Measurements from ENCODE around the gene CNGA3. TPM values are rescaled to one million over a fixed set of nuclear protein-coding genes. Genes with fewer than 3 reads are reported as not detected.

The CNGA3 gene
- total RNA-seq, result not detected in 2 replicates

DNA sequence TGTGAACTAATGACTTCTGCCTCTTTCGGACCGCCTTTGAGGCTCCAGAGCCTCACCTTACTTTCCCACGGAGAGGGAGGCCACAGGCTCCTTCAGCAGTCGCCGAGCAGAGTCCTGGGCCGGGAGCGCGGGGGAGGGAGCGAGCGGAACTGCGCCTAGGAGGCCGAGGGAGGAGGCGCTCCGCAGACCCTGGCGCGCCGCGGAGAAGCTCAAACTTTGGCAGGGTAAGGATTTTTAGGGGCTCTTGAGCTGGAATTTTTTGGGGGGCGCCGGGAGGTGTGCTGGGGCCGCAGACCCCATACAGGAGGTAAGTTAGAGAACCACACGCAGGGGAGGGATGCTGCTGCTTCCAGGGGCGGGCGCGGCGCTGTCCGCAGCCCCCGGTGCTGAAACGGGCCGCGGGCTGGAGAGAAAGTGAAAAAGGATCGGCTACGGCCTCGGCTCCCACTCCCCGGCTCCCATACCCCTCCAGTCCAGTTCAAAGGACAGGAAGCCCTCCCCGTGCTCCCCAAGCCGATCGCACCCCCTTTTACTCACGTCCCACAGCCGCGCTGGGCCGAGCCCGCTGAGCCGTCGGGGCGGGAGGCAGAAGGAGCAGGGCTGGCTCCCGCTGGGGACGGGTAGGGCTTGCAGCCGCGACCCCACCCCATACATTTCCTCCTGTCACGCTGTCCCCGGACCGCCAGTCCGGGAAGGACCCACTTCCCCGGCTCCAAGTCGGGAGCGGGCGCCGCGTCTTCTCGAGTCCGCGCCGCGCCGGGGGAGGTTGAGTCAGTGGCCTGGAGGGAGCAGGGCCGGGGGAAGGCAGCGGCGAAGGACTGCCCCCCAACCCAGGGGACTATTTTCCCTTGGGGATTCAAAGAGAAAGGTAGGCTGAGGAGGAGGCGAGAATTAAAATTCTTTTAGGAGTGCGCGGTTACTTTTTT is at the start of gene CNGA3:
TSS of gene CNGA3 (plus strand) at position 146 of the 926 bp plus-strand sequence. CDS start 23,520 bp downstream, outside the sequence.

DNA sequence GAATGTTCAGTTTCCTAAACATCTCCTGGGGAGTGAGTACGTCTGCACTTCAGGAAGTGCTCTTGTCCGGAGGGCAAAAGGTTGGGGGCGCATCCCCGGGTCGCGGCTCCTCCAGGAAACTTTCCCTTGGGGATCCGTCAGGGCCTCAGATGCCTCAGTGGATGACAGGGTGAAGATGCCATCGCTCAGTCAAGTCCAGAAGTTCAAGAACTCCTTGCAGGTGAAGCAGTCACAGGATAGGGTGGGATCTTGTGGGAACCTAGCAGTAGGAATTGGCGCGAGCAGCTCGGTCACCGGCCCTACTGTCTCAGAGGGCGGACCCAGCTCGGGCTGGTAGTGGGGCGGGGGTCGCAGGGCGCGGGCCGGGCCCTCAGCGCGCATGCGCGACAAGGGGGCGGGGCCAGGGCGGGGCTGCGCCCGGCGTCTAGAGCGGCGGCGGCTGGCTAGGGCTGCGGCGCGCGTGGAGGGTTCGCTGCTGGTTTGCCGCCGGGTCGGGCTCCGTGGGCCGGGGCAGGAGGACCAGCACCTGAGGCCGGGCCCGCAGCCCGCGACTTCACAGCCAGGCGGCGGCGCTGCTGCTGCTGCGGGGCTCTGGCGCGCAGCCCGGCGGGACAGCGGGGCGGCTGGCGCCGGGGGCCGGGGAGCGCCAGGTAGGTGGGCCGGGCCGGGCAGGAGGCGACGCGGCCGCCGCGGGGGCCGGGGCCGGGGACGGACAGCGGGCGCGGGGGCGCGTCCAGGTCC is 98.3 kb downstream of the CNGA3 start, which contains the start of gene INPP4A:
TSS of gene INPP4A (plus strand) at position 423 of the 741 bp plus-strand sequence. CDS start 75,191 bp downstream, outside the sequence.

Other genes starting within 250 kb of the CNGA3 start
- 15.1 and 16.6 TPM in 2 replicates for gene INPP4A, start 98.4 kb downstream of the CNGA3 start, total RNA-seq